HepG2 (cell line): ENCODE results near the gene MMP17. TPM values are rescaled to one million over a fixed set of nuclear protein-coding genes. Genes with fewer than 3 reads are reported as not detected.

Source experiments
- CHCHD3 ChIP-seq: sonication (generic); formaldehyde crosslinking; IDR thresholded peaks from 2 replicates; pipeline ENCODE4 v1.8.0; 2022; ENCODE audit warnings: mild to moderate bottlenecking, missing genetic modification reagents, moderate library complexity
- GTF3A ChIP-seq: sonication (generic); formaldehyde crosslinking; conservative IDR thresholded peaks from 2 replicates; pipeline ENCODE4 v1.4.0; 2020; ENCODE audit warnings: mild to moderate bottlenecking, missing genetic modification reagents
- KDM1A ChIP-seq: IDR thresholded peaks from 2 replicates; pipeline ENCODE4 v1.6.1; 2016; ENCODE audit warnings: missing compliant biosample characterization
- MED8 ChIP-seq: sonication (generic); formaldehyde crosslinking; IDR thresholded peaks from 2 replicates; pipeline ENCODE4 v1.8.1; 2023; ENCODE audit warnings: mild to moderate bottlenecking, missing genetic modification reagents; ENCODE audit not compliant: insufficient replicate concordance
- NFKB2 ChIP-seq: sonication (generic); formaldehyde crosslinking; IDR thresholded peaks from 2 replicates; pipeline ENCODE4 v1.4.0; 2020; ENCODE audit warnings: missing genetic modification reagents, borderline replicate concordance
- PREB ChIP-seq: sonication (generic); formaldehyde crosslinking; IDR thresholded peaks from 2 replicates; pipeline ENCODE4 v1.4.0; 2020; ENCODE audit warnings: missing genetic modification reagents
- RARA ChIP-seq: IDR thresholded peaks from 2 replicates; pipeline ENCODE4 v1.6.1; 2016; ENCODE audit warnings: missing genetic modification reagents, missing compliant biosample characterization
- SATB2 ChIP-seq: sonication (generic); formaldehyde crosslinking; IDR thresholded peaks from 2 replicates; pipeline ENCODE4 v1.5.0; 2020; ENCODE audit warnings: missing genetic modification reagents
- SIN3A ChIP-seq: IDR thresholded peaks from 2 replicates; pipeline ENCODE4 v1.6.1; 2011; ENCODE audit warnings: low read depth, mild to moderate bottlenecking, control low read depth, low read length, borderline replicate concordance
- ZBTB10 ChIP-seq: sonication (generic); formaldehyde crosslinking; IDR thresholded peaks from 2 replicates; pipeline ENCODE4 v1.4.0; 2020; ENCODE audit warnings: missing genetic modification reagents, borderline replicate concordance
- ZBTB14 ChIP-seq: sonication (generic); formaldehyde crosslinking; IDR thresholded peaks from 2 replicates; pipeline ENCODE4 v1.4.0; 2020; ENCODE audit warnings: missing genetic modification reagents
- ZBTB7B ChIP-seq: sonication (generic); formaldehyde crosslinking; IDR thresholded peaks from 2 replicates; pipeline ENCODE4 v1.4.0; 2020; ENCODE audit warnings: missing genetic modification reagents
- ZGPAT ChIP-seq: IDR thresholded peaks from 2 replicates; pipeline ENCODE4 v1.6.1; 2016; ENCODE audit warnings: mild to moderate bottlenecking
- ZNF205 ChIP-seq: IDR thresholded peaks from 2 replicates; pipeline ENCODE4 v1.6.1; 2018; ENCODE audit warnings: missing biosample characterization, missing genetic modification reagents
- ZNF225 ChIP-seq: sonication (generic); formaldehyde crosslinking; IDR thresholded peaks from 2 replicates; pipeline ENCODE4 v1.4.0; 2020; ENCODE audit warnings: mild to moderate bottlenecking, missing genetic modification reagents
- ZNF280B ChIP-seq: sonication (generic); formaldehyde crosslinking; IDR thresholded peaks from 2 replicates; pipeline ENCODE4 v1.5.0; 2020; ENCODE audit warnings: missing genetic modification reagents, mild to moderate bottlenecking, borderline replicate concordance
- ZNF350 ChIP-seq: sonication (generic); formaldehyde crosslinking; IDR thresholded peaks from 2 replicates; pipeline ENCODE4 v1.4.0; 2020; ENCODE audit warnings: mild to moderate bottlenecking, low read depth, missing genetic modification reagents, borderline replicate concordance
- ZNF512 ChIP-seq: sonication (generic); formaldehyde crosslinking; IDR thresholded peaks from 2 replicates; pipeline ENCODE4 v1.4.0; 2020; ENCODE audit warnings: mild to moderate bottlenecking, missing genetic modification reagents
- ZNF557 ChIP-seq: sonication (generic); formaldehyde crosslinking; IDR thresholded peaks from 2 replicates; pipeline ENCODE4 v1.4.0; 2020; ENCODE audit warnings: missing genetic modification reagents
- polyA plus RNA-seq, 8 experiments: library from polyadenylated mRNA; depleted of rRNA in 3 of 8; stranded (reverse) in 7 of 8; unstranded in 1 of 8; fragments of >200 nt; fragmentation: Illumina TruSeq in 4 of 8; extraction: Trizol in 4 of 8; gene quantifications; 2 replicates each; pipeline versions ENCODE4 v1.2.1 to v1.2.3, GENCODE V29; 2011 to 2016; ENCODE audit warnings: low read depth in 4 of 8, missing spikeins in 1 of 8, mixed read lengths in 1 of 8; ENCODE audit not compliant: insufficient read depth in 1 of 8
- total RNA-seq, 5 experiments: library from RNA; depleted of rRNA; stranded (reverse); fragments of >200 nt; fragmentation: Illumina TruSeq; extraction: Trizol; gene quantifications; 2 replicates each; pipeline ENCODE4 v1.2.3, GENCODE V29; 2016; ENCODE audit warnings: low read depth in 1 of 5

The MMP17 gene
- total and polyA plus RNA-seq, 2 of the 13 experiments (the other 11 are each of a cell fraction or from before 2014, with no cell fraction given): 0.55 to 0.80 TPM

GRCh38 chr12:131860472-131861260 lies 32.5 kb downstream of the MMP17 start (continued):
- TF ChIP-seq ZNF205 (peak; percentile 95), GTF3A (CRISPR knock-in tag) (0 out of 2 replicates have a peak, but pooled peaks have one; percentile 57), ZBTB14 (CRISPR knock-in tag) (no peak), ZNF512 (CRISPR knock-in tag) (peak; percentile 98), SATB2 (CRISPR knock-in tag) (no peak), ZNF557 (CRISPR knock-in tag) (no peak), NFKB2 (CRISPR knock-in tag) (peak; percentile 48; the same call in 1 of the 2 replicates), ZGPAT (CRISPR knock-in tag) (peak; percentile 99), ZBTB10 (CRISPR knock-in tag) (peak; percentile 99), CHCHD3 (CRISPR knock-in tag) (peak; percentile 77; the same call in 1 of the 2 replicates), PREB (CRISPR knock-in tag) (no peak), ZBTB7B (CRISPR knock-in tag) (peak; percentile 98), RARA (CRISPR knock-in tag) (peak; percentile 99), SIN3A (peak; percentile 96; the same call in 1 of the 2 replicates), MED8 (CRISPR knock-in tag) (peak; percentile 85), ZNF225 (CRISPR knock-in tag) (no peak), ZNF280B (no peak), ZNF350 (CRISPR knock-in tag) (peak; percentile 97), KDM1A (CRISPR knock-in tag) (peak; percentile 61; the same call in 1 of the 2 replicates)
